Endothelial cell of umbilical vein (primary cell): Measurements from ENCODE around the gene KCNG2. TPM values are rescaled to one million over a fixed set of nuclear protein-coding genes. Genes with fewer than 3 reads are reported as not detected.

ENCODE experiments used
- BruUV-seq: library from RNA; stranded (reverse); fragments of 400-500 nt; replicated peaks from 2 replicates; lab custom pipeline; 2021; lab: Mats Ljungman, UMichigan
- CTCF ChIA-PET: fragments of 300-600, 350-600 bp; sonication (Branson Sonifier 250); formaldehyde crosslinking; loops from one replicate; lab custom pipeline; 2021; ENCODE audit warnings: antibody characterized with exemption, inconsistent platforms; lab: Charles Lee
- POLR2A ChIA-PET: fragments of 300-600, 350-600 bp; sonication (Branson Sonifier 250); formaldehyde crosslinking; loops from one replicate; lab custom pipeline; 2021; ENCODE audit warnings: antibody characterized with exemption, inconsistent platforms; lab: Charles Lee
- DNase-seq: peaks from one replicate; pipeline ENCODE4 v3.0.0-alpha.2; 2011; ENCODE audit warnings: low read depth, low spot score
- FAIRE-seq: peaks from 2 replicates; lab custom pipeline; 2011; peaks lifted over from hg19 to GRCh38; lab: Jason Lieb, UNC
- H2AFZ ChIP-seq: 2 replicates; pipeline ENCODE4 v1.6.0; 2012; ENCODE audit warnings: low read depth, low read length, control low read depth, inconsistent platforms
- H3K27ac ChIP-seq: 2 replicates; pipeline ENCODE4 v1.5.1; 2011; ENCODE audit warnings: low read depth, mild to moderate bottlenecking, control low read depth, low read length, moderate library complexity; ENCODE audit not compliant: insufficient read depth
- H3K27me3 ChIP-seq, 2 experiments: 2 replicates each; pipeline versions ENCODE4 v1.6.0 to v1.6.1; 2011; ENCODE audit warnings: low read length in 2 of 2, mixed read lengths in 1 of 2; ENCODE audit not compliant: control insufficient read depth in 2 of 2, insufficient read depth in 2 of 2
- H3K36me3 ChIP-seq, 2 experiments: 2 replicates in 1 of 2; 3 replicates in 1 of 2; pipeline ENCODE4 v1.5.1; 2011; ENCODE audit warnings: low read length in 2 of 2, mild to moderate bottlenecking in 1 of 2, moderate library complexity in 1 of 2; ENCODE audit not compliant: control insufficient read depth in 2 of 2, insufficient read depth in 2 of 2; ENCODE audit errors: extremely low read depth in 1 of 2
- H3K4me1 ChIP-seq: 3 replicates; pipeline ENCODE4 v1.5.1; 2011; ENCODE audit warnings: mild to moderate bottlenecking, low read length; ENCODE audit not compliant: control insufficient read depth, insufficient read depth; ENCODE audit errors: extremely low read depth
- H3K4me2 ChIP-seq: 2 replicates; pipeline ENCODE4 v1.6.1; 2011; ENCODE audit warnings: low read length, control low read depth, mixed read lengths; ENCODE audit not compliant: insufficient read depth
- H3K4me3 ChIP-seq, 3 experiments: fragments of 200-600 bp in 1 of 3; sonication (generic), shearing (Covaris generic) in 1 of 3; replicated peaks in 1 of 3; 2 replicates each; pipeline ENCODE4 v1.5.1; 2011 to 2016; ENCODE audit warnings: control low read depth in 3 of 3, low read length in 3 of 3, mild to moderate bottlenecking in 2 of 3, inconsistent platforms in 1 of 3, low read depth in 1 of 3, moderate library complexity in 1 of 3; ENCODE audit not compliant: insufficient read depth in 1 of 3
- H3K79me2 ChIP-seq: 2 replicates; pipeline ENCODE4 v1.6.0; 2012; ENCODE audit warnings: low read length, inconsistent platforms; ENCODE audit not compliant: control insufficient read depth, insufficient read depth
- H3K9ac ChIP-seq: replicated peaks from 2 replicates; pipeline ENCODE3; 2011; ENCODE audit warnings: low read length, control low read depth; ENCODE audit not compliant: insufficient read depth; ENCODE audit errors: extremely low read depth
- H3K9me1 ChIP-seq: replicated peaks from 3 replicates; pipeline ENCODE4 v1.6.0; 2011; ENCODE audit warnings: mild to moderate bottlenecking, low read length; ENCODE audit not compliant: control insufficient read depth, insufficient read depth; ENCODE audit errors: extremely low read depth
- H3K9me3 ChIP-seq: replicated peaks from 2 replicates; pipeline ENCODE4 v1.5.1; 2012; ENCODE audit warnings: low read length, inconsistent platforms; ENCODE audit not compliant: control insufficient read depth, insufficient read depth
- H4K20me1 ChIP-seq: replicated peaks from 2 replicates; pipeline ENCODE3; 2011; ENCODE audit warnings: mild to moderate bottlenecking, low read length; ENCODE audit not compliant: control insufficient read depth, insufficient read depth; ENCODE audit errors: extremely low read depth
- CTCF ChIP-seq, 2 donors: IDR thresholded peaks; 1 replicate in 1 of 2; 2 replicates in 1 of 2; pipeline ENCODE4 v1.5.1; 2011; ENCODE audit warnings: low read length in 2 of 2, mild to moderate bottlenecking in 2 of 2, moderate library complexity in 2 of 2, control low read depth in 1 of 2, inconsistent platforms in 1 of 2, low read depth in 1 of 2; ENCODE audit not compliant: insufficient read depth in 1 of 2; ENCODE audit errors: extremely low read depth in 1 of 2
- EZH2 ChIP-seq: IDR thresholded peaks from 2 replicates; pipeline ENCODE4 v1.6.1; 2012; ENCODE audit warnings: borderline replicate concordance, low read depth, mild to moderate bottlenecking, moderate library complexity, low read length, inconsistent platforms; ENCODE audit not compliant: severe bottlenecking
- FOS ChIP-seq: IDR thresholded peaks from 2 replicates; pipeline ENCODE4 v1.6.1; 2011; ENCODE audit warnings: mild to moderate bottlenecking, low read length, moderate library complexity, borderline replicate concordance; ENCODE audit not compliant: insufficient read depth
- GATA2 ChIP-seq: IDR thresholded peaks from 2 replicates; pipeline ENCODE4 v1.7.0; 2011; ENCODE audit warnings: low read depth, mild to moderate bottlenecking, moderate library complexity, mixed read lengths, low read length; ENCODE audit not compliant: insufficient read length, insufficient read depth
- JUN ChIP-seq: IDR thresholded peaks from 2 replicates; pipeline ENCODE4 v1.6.1; 2011; ENCODE audit warnings: borderline replicate concordance, low read depth; ENCODE audit not compliant: insufficient read length, insufficient read depth
- MAX ChIP-seq: IDR thresholded peaks from 2 replicates; pipeline ENCODE4 v1.6.1; 2011; ENCODE audit not compliant: insufficient read depth, insufficient read length
- MYC ChIP-seq: IDR thresholded peaks from one replicate; pipeline ENCODE4 v1.6.1; 2011; ENCODE audit warnings: mild to moderate bottlenecking, low read depth, low read length
- POLR2A ChIP-seq: IDR thresholded peaks from 2 replicates; pipeline ENCODE4 v1.6.1; 2012; ENCODE audit warnings: low read depth, mild to moderate bottlenecking, control low read depth, low read length
- POLR2AphosphoS5 ChIP-seq: IDR thresholded peaks from 2 replicates; pipeline ENCODE4 v1.6.1; 2012; ENCODE audit warnings: low read depth, mild to moderate bottlenecking, control low read depth, low read length, moderate library complexity; ENCODE audit not compliant: insufficient read depth
- dilution Hi-C: fragments of 300-500 bp; cut with MboI; formaldehyde crosslinking; loops from one replicate; pipeline ENCODE4 v1.15.0; 2019; ENCODE audit warnings: low sequenced_read_pairs; ENCODE audit not compliant: extremely low pct_ligation_motif_present
- intact Hi-C: fragments of 100-400 bp; cut with micrococcal nuclease; formaldehyde crosslinking; loops from one replicate; pipeline ENCODE4 v1.10.0; 2022
- polyA plus RNA-seq, 4 experiments: library from polyadenylated mRNA; depleted of rRNA in 3 of 4; stranded (reverse) in 3 of 4; unstranded in 1 of 4; fragments of >200 nt; gene quantifications; 2 replicates each; pipeline versions ENCODE4 v1.2.1 to v1.2.3, GENCODE V29; 2011 to 2012; ENCODE audit warnings: missing spikeins in 1 of 4
- total RNA-seq: library from RNA; stranded (reverse); gene quantifications from 2 replicates; pipeline ENCODE4 v1.2.3, GENCODE V29; 2021

Gene KCNG2
- total and polyA plus RNA-seq, 2 donors (not counting 3 experiments of a cell fraction or from before 2014, with no cell fraction given): not detected

GRCh38 chr18:79853993-79854364, 56.2 kb downstream of the KCNG2 start:
- Histone ChIP-seq H3K4me2 (no peak overlapping the region), H4K20me1 (no peaks in the 10 kb centered on the region), H3K4me1 (no peaks in the 10 kb centered on the region), H3K4me3 (no peak overlapping the region), H3K9ac (no peak overlapping the region), H3K79me2 (no peaks in the 10 kb centered on the region), H3K36me3 (no peaks in the 10 kb centered on the region), H3K27me3 (no peaks in the 10 kb centered on the region), H3K9me1 (no peaks in the 10 kb centered on the region), H2AFZ (no peak overlapping the region), H3K27ac (no peak overlapping the region), H3K9me3 (no peaks in the 10 kb centered on the region)
- POLR2A ChIA-PET: no interaction called here
- intact Hi-C loops (no loop called here), dilution Hi-C loops (no loop called here)
- TF ChIP-seq JUN: no peak
- no peak for TF ChIP-seq EZH2
- no peak for TF ChIP-seq POLR2A
- TF ChIP-seq GATA2: no peak
- no peak for TF ChIP-seq POLR2AphosphoS5
- no peak for TF ChIP-seq MAX
- TF ChIP-seq FOS: no peak
- no peak for TF ChIP-seq MYC
- no peak for TF ChIP-seq CTCF (IDR thresholded peaks at IDR 0.05; ENCODE audit: extremely low read depth in 1 of 2, insufficient read depth in 1 of 2, low read depth in 1 of 2, low read length in 2 of 2)
- DNase-seq (no peak), FAIRE-seq (no peak)
- no TSS peak for BruUV-seq
- CTCF ChIA-PET: no interaction called here
